NAMALWA (cell line): ENCODE measurements around the gene LYST.
A peak's percentile ranks its signal among the peaks of the same experiment; 100 is the strongest.

Experiments
- DNase-seq: peaks from one replicate; pipeline ENCODE4 v3.0.0-alpha.2; 2015; ENCODE audit warnings: low spot score

LYST gene

GRCh38 chr1:235883261-235883927, 16.7 kb upstream of the LYST start:
- no peak for DNase-seq

- no peak for DNase-seq
Measured at GRCh38 chr1:235882816-235883215, 16.1 kb upstream of the LYST start.

- no peak for DNase-seq
Measured at GRCh38 chr1:235881930-235882700, 15.4 kb upstream of the LYST start.

GRCh38 chr1:235878082-235878811, 11.5 kb upstream of the LYST start:
- no peak for DNase-seq

- no peak for DNase-seq
Measured at GRCh38 chr1:235876402-235876841, 9.7 kb upstream of the LYST start.

GRCh38 chr1:235875036-235875597, 8.4 kb upstream of the LYST start:
- DNase-seq, result no peak

GRCh38 chr1:235874261-235874660, 7.6 kb upstream of the LYST start:
- no peak for DNase-seq

- DNase-seq, result no peak
Measured at GRCh38 chr1:235873571-235873970, 6.9 kb upstream of the LYST start.

GRCh38 chr1:235873045-235873444, 6.3 kb upstream of the LYST start:
- DNase-seq, result no peak

- DNase-seq, result no peak
Measured at GRCh38 chr1:235872270-235872669, 5.6 kb upstream of the LYST start.

GRCh38 chr1:235867903-235868469, 1.3 kb upstream of the LYST start:
- peak; percentile 59 for DNase-seq

- peak; percentile 97 for DNase-seq
Measured at GRCh38 chr1:235866913-235867845, 473 bp upstream of the LYST start.

- no peak for DNase-seq
Measured at GRCh38 chr1:235865565-235866204, 1.0 kb downstream of the LYST start.

- no peak for DNase-seq
Measured at GRCh38 chr1:235864931-235865525, 1.7 kb downstream of the LYST start.

- no peak for DNase-seq
Measured at GRCh38 chr1:235864469-235864868, 2.2 kb downstream of the LYST start.

GRCh38 chr1:235863699-235864093, 3.0 kb downstream of the LYST start:
- no peak for DNase-seq

GRCh38 chr1:235861857-235862256, 4.8 kb downstream of the LYST start:
- DNase-seq, result no peak

- DNase-seq, result no peak
Measured at GRCh38 chr1:235860829-235861228, 5.9 kb downstream of the LYST start.

GRCh38 chr1:235859789-235860188, 6.9 kb downstream of the LYST start:
- DNase-seq, result no peak

GRCh38 chr1:235858766-235859165, 7.9 kb downstream of the LYST start:
- DNase-seq, result no peak
